ENCODE measurements around the gene PDE4D. TPM values are rescaled to one million over a fixed set of nuclear protein-coding genes. Genes with fewer than 3 reads are reported as not detected.

The PDE4D gene
- total and polyA plus RNA-seq, 2 donors (not counting 1 experiment from before 2014, with no cell fraction given), result 14.9 to 171 TPM

GRCh38 chr5:59529239-59529638 is 364.3 kb downstream of the PDE4D start:
- no peaks in the 10 kb centered on the region for H3K79me2 ChIP-seq (ENCODE audit: control insufficient read depth, insufficient read depth, low read length)
- WGBS (ENCODE audit: insufficient coverage), result 100% methylated on average over 1 of the region's 1 CpG
- H3K4me3 Mint-ChIP-seq, result no peak overlapping the region

More at GRCh38 chr5:59529239-59529638, 364.3 kb downstream of the PDE4D start:
- H3K9me3 ChIP-seq (ENCODE audit: control extremely low read depth in 1 of 3, control insufficient read depth in 2 of 3, insufficient read depth in 1 of 3, low read length in 2 of 3), result peaks cover 0 to 7% (median 2%) of the 10 kb centered on the region in 3 donors
- CTCF ChIA-PET, result interaction anchor here (1.5 kb wide), 1 partner anchor 23 kb away, joined by 4 read pairs; no protein-coding TSS in a partner anchor
- Mint-ChIP-seq H3K4me1 (peaks cover 3% of the 10 kb centered on the region), H3K27ac (no peak overlapping the region), H3K9me3 (ENCODE audit: insufficient read depth) (peaks cover 1% of the 10 kb centered on the region), H3K27me3 (no peaks in the 10 kb centered on the region)
- no peak for ATAC-seq (ENCODE audit: low read depth)
- DNase-seq, result no peak
- no peaks in the 10 kb centered on the region for H3K4me1 ChIP-seq (ENCODE audit: control insufficient read depth in 2 of 2, insufficient read depth in 2 of 2, low read length in 2 of 2)
- H3K36me3 ChIP-seq (replicated peaks in 1 of 2; ENCODE audit: control extremely low read depth in 1 of 2, control insufficient read depth in 1 of 2, extremely low read depth in 1 of 2, insufficient read depth in 2 of 2, low read length in 1 of 2), result no peaks in the 10 kb centered on the region
- H3K4me2 ChIP-seq (replicated peaks; ENCODE audit: low read depth, low read length, poor library complexity, severe bottlenecking), result no peak overlapping the region
- intact Hi-C loops (cut with micrococcal nuclease), result no loop called here
- POLR2A ChIA-PET, result no interaction called here
- TF ChIP-seq CTCF (IDR thresholded peaks at IDR 0.05) (no peak), EZH2 (IDR thresholded peaks at IDR 0.05; ENCODE audit: borderline replicate concordance, insufficient read depth, low read depth, low read length, poor library complexity, severe bottlenecking) (no peak)
- no peak overlapping the region for H3K9ac ChIP-seq (ENCODE audit: low read length)
- H3K27ac ChIP-seq (ENCODE audit: low read length in 2 of 2), result no peak overlapping the region
- H3K4me3 ChIP-seq (ENCODE audit: control extremely low read depth in 1 of 5, extremely low read depth in 1 of 5, insufficient read depth in 1 of 5, low read depth in 2 of 5, low read length in 4 of 5), result no peak overlapping the region
- no peaks in the 10 kb centered on the region for H3K27me3 ChIP-seq (replicated peaks in 1 of 4; ENCODE audit: control extremely low read depth in 1 of 4, control insufficient read depth in 3 of 4, insufficient read depth in 4 of 4, low read length in 3 of 4)
- H2AFZ ChIP-seq (ENCODE audit: insufficient read depth, low read depth, low read length, poor library complexity, severe bottlenecking), result no peak overlapping the region
- H4K20me1 ChIP-seq (ENCODE audit: control insufficient read depth, insufficient read depth, low read length, poor library complexity, severe bottlenecking), result no peaks in the 10 kb centered on the region
